ENCODE data around the gene ZNF333.
A peak's percentile ranks its signal among the peaks of the same experiment; 100 is the strongest.

ZNF333 gene

DNA sequence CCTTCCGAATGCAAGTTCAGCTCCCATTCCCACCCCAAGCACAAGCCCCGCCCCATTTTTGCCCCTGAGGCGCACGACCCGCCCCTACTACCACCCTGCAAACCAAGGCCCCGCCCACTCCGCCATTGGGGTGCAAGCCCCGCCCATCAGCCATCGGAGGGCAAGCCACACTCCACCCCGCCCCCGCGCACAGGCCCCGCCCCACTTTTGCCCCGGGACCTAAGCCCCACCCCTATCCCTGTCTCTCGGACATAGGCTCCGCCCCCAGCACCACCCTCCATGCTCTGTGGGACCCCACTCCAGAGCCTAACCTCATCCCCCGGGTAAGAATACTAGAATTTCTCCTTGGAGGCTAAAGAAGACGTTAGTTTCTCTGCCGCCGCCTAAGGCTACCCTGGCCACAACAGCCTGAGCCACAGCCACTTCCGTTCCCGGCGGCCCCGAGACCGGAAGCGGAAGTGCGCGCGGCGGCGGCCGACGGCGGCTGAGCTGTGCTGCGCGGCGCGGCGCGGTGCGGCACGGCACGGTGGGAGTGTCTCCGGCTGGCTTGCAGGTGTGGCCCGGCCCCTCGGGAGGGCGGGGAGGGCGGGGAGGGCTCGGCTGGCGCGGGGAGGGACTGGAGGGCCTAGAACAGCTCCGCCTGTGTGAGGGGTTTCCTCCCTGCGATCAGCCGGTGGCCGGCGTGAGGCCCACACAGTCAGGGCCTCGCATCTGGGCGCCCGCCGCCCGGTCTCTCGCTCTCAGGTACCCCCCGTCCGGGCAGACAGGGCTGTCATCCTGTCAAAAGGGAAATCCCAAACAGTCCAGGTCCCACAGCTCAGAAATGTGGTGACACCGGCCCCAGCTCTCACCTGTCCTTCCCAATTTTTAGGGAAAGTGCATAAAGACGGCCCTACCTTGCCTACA lies at the start of gene ZNF333:
Gene ZNF333 (plus strand): TSS at position 451 of the 906 bp plus-strand sequence. CDS start 3,444 bp downstream, outside the sequence.
- peak; percentile 79 to 94 for DNase-seq

DNA sequence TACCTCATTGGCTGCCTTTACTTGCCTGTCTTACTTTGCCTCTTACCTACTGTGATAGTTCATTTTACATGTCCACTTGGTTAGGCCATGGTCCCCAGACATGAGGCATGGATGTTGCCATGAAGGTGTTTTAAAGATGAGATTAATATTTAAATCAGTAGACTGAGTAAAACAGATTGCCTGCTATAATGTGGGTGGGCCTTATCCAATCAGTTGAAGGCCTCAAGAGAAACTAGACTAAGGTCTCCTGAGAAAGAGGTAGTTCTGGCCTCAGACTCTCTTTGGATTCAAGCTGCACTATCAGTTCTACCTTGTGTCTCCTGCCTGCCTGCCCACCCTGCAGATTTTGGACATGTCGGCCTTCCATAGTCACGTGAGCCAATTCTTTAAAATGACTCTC lies 41.3 kb upstream of the ZNF333 start:
- DNase-seq, result no peak

DNA sequence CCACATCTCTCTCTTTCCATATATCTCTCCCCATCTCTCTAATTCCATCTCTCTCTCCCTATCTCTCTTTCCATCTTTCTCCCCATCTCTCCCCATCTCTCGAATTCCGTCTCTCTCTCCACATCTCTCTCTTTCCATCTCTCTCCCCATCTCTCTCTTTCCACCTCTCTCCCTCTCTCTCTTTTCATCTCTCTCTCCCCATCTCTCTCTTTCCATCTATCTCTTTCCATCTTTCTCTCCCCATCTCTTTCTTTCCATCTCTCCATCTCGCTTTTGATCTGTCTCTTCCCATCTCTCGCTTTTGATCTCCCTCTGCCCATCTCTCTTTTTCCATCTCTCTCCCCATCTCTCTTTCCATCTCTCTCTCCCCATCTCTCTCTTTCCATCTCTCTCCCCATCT lies 40.8 kb upstream of the ZNF333 start:
- DNase-seq, result no peak

DNA sequence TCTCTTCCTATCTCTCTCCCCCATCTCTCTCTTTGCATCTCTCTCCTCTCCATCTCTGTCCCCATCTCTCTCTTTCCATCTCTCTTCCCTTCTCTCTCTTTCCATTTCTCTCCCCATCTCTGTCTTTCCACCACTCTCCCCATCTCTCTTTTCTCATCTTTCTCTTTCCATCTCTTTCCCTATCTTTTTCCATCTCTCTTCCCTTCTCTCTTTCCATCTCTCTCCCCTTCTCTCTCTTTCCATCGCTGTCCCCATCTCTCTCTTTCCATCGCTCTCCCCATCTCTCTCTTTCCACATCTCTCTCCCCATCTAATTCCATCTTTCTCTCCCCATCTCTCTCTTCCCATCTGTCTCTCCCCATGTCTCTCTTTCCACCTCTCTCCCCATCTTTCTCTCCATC lies 39.7 kb upstream of the ZNF333 start:
- no peak for DNase-seq

DNA sequence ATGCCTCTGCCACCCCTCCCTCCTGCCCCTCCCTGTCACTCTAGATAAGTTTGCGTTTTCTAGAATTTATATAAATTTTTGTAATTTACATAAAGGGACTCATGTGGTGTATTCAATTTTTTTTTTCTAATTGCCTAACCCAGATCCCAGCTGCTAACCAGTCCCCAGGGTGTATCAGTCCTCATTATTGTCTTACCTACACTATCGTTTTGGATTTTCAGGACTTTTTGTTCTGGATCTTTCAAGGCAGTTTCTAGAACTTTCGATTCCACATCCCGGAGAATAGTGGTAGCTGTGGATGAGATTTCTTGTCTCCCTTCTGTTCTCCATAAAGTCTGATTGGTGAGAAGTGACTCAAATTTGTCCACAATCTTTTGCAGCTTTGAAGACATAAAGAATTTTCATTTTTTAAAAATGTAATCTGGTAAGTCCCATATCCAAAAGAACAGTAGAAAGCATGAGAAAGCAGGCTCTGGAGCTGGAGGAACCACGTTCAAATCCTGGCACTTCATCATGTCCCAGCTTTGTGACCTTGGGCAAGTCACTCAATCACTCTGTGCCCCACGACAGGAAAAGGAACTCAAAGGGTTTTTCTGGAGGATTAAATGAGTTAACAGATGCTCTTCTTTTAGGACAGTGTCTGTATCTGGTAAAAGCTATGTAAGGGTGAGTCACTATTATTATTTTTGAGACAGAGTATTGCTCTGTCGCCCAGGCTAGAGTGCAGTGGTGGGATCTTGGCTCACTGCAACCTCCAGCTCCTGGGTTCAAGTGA lies 34.9 kb upstream of the ZNF333 start:
- DNase-seq, result no peak

DNA sequence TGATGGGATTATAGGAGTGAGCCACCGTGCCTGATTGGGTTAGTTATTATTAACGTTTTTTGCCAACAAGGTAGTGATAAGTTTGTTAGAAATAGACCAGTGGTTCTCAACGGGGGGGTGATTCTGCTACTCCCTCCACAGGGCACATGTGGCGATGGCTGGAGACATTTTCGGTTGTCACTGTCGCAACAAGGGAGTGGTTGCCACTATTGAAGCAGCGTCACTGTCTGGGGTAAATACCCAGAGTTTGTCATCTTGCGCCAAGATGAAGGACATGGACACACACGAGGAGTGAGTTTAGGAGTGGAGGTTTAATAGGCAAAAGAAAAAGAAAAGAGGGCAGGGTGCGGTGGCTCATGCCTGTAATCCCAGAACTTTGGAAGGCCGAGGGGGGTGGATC lies 34.1 kb upstream of the ZNF333 start:
- DNase-seq, result no peak

DNA sequence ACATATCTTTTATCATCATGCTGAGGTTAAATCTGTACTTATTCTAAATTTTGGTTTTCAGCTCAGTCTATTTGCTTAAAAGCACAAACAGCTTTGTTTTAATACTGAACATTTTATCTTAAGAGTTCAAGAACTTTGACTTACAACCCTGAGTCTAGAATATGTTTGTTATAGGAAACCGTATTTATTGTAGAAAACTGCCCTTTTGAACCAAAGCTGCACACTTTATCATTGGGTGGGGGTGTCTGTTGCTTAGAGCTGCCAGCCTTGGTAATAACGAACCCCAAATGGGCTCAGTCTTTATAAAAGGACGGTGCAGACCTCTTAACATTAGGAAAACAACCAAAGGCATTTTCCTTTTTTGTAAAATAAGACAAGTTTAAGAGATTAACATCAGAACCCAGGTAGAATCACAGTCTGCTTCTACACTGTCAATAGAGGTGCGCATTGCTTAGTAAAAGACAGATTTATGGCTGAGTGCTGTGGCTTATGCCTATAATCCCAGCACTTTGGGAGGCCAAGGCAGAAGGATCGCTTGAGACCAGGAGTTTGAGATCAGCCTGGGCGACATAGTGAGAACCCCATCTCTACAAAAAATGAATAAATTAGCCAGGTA lies 29.9 kb upstream of the ZNF333 start:
- no peak for DNase-seq

DNA sequence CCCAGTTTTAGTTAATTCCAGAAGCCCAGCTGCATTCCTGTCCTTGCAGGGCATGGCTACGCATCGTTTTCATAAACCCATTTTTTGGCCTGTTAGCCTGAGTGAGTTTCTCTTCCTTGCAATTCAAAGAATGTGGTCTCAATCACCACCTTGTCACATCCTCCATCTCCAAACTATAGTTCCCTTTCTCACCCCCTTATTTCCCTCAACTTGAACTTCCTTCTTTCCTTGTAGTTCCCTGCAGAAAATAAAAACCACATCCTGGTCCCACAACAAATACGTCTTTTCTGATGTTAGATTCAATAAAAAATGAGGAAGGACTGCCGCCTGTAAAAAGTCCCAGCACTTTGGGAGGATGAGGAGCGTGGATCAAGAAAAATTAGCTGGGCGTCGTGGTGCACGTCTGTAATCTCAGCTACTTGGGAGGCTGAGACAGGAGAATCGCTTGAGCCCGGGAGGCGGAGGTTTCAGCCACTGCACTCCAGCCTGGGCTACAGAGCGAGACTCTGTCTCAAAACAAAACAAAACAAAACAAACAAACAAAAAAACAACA lies 28.4 kb upstream of the ZNF333 start:
- no peak for DNase-seq

DNA sequence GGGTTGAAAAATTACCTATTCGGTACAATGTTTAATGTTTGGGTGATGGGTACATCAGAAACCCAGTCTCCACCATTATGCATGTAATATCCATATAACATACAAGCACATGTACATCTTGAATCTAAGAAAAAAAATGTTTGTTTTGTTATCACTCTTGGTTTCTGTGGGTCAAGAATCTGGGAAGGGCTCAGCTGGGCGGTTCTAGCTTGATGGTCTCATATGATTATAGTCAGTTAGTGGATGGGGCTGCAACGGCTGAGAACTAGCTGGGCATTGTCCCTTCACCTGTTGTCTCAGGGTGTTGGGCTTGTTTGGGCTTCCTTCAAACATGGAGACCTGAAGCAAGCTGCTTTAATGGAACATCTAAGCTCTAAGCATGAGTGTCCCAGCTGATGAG lies 19.9 kb upstream of the ZNF333 start:
- DNase-seq, result no peak

DNA sequence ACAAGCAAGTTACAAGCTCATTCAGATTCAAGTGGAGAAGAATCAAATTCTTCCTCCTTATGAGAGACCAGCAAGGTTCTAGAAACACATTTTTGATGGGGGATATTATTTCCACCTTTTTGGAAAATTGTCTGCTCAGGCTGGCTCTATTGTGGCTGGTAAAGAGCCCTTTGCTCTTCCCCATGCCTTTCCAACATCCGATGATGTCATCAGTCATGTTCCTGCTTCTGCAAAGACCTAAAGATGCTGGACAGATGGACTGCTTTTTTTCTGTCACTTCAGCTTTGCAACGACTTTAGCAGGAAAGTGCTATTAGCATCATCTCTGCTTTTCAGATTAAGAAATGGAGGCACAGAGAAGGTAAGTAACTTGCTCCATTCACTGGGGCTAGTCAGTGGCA lies 19.4 kb upstream of the ZNF333 start:
- DNase-seq, result no peak

DNA sequence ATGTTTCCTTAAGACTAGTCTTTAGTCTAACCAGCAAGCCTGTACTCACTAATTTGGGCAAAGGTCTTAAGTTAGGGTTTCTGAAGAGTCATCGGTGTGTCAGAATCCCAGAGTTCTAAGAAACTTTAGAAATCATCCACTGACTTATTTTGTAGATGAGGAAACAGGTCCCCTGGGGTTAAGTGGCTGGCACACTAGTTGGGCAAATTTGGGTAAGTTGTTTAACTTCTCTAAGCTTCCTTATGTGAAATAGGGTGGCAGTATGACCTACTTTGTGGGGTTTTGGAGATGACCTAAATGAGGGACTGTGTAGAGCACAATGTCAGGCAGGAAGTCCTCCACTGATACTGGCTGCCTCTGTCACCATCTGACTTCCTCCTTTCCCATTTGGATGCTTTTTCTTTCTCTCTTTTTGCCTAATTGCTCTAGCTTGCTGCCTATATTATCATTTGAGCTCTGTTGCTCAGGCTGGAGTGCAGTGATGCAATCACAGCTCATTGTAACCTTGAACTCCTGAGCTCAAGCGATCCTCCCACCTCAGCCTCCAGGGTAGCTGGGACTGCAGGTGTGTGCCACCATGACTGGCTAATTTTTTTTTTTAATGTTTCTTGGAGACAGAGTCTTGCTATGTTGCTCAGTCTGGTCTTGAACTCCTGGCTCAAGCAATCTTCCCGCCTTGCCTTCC lies 17.5 kb upstream of the ZNF333 start:
- no peak for DNase-seq

DNA sequence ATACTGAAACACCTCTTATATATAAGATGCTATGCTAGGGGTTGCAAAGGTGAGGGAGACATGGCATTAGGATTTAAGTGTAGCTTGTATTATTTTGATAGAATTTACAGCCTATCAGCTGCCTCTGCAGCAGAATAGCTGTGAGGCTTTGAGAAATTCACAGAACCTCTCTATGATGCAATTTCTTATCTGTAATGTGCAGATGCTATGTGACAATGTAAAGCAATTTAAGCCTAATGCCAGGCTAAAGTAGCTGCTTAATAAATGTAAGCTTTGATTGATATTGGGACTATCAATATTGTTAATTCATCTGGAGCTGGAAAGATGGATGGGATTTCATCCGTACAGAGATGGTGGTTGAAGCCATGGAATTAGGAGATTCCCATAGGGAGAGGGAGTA lies 16.8 kb upstream of the ZNF333 start:
- DNase-seq, result no peak

DNA sequence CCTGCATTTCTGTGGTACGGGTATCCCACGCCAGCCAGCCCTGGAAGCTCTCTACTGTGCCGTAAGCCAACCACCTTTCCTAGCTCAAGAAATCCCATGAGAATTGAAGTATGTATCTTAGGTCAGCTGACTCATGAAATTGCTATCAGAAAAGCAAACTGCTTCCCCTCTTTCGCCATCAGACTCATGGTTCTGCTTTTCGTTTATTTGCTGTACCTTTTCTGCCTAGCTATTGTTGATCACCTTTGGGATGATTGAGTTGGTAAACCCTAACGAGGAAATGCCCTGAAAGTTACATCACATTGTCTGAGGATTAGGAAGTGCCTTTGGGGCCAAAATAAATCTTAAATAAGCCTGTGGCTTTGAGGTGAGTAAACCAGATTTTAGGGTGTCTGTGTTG lies 15.1 kb upstream of the ZNF333 start, which contains the start of gene ADGRE3:
Gene ADGRE3 (minus strand): TSS at position 81 of the 400 bp plus-strand sequence. CDS start 74 bp downstream, at position 7.
- no peak for DNase-seq

DNA sequence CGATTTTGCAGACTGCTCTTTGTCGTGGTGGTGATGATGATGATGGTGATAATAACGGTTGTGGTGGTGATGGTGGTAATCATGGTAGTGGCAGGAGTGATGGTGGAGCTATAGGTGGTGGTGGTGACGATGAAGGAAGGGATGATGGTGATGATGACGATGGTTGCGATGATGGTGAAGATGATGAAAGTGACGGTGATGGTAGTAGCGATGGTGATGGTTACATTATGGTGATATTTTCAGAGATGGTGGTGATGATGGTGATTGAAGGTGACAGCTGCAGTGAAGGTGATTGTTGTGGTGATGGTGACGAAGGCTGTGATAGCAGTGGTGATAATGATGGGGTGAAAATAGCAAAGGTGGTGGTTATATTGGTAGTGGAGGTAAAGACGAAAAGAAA lies 13.1 kb upstream of the ZNF333 start:
- no peak for DNase-seq

DNA sequence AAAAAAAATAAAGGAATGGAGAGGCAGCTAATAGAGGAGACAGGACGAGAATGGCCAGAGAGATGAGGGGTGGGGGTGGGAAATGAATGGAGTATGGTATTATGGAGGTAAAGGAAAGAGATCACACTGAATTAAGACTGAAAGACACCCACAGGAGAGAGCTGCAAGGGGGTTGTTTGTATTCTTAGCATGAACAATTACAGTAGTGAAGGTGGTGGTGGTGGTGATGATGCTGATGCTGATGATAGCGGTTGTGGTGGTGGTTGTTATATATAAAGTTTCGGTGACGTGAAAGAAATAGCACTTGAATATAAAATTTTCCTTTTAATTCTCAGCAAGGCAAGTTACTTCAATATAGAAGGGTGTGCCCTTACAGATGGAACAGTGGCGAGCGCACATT lies 12.4 kb upstream of the ZNF333 start:
- DNase-seq, result no peak

DNA sequence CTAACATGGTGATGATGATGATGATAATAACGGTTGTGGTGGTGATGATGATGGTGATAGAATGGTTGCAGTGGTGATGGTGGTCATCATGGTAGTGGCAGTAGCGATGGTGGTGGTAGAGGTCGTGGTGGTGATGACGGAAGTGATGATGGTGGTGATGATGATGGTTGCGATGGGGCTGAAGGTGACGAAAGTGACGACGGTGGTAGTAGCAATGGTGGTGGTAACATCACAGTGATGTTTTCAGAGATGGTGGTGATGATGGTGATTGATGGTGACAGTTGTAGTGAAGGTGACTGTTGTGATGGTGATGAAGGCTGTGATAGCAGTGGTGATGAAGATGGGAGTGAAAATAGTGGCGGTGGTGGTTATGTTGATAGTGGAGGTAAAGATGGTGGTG lies 11.6 kb upstream of the ZNF333 start:
- no peak for DNase-seq

DNA sequence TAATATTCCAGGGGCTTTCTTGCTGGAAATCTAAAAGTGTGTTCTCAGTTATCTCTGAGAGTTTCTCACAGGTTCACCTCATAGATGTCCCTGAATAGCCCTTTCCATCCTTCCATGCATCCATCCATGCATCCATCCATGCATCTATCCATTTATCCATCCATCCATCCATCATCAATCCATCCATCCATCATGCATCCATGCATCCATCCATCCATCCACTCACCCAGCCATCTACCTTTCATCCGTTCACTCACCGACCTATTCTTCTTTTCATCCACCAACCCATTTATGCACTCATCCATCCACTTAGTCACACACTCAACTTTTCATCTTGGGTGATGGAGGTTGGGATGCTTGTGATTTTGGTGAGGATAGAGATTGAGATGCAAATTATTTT lies 7.8 kb upstream of the ZNF333 start:
- DNase-seq, result no peak

DNA sequence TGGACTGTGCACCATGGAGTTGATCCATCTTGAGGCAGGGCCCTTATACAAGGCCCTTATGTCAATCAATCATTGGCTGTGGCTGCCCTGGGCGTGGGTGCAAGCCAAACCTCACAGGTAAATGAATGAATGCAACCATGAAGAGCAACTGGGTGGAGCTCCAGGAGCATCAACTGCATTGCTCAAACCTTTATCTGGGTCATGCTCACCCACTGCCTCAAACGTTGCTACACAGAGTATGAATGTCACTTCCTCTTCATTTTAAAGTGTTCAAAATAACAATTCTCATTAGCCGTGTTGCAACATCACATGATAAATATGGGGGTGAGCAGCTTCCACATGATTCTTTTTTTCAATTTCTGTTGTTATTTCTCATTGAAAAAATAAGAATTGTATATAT lies 6.4 kb upstream of the ZNF333 start:
- DNase-seq, result no peak

DNA sequence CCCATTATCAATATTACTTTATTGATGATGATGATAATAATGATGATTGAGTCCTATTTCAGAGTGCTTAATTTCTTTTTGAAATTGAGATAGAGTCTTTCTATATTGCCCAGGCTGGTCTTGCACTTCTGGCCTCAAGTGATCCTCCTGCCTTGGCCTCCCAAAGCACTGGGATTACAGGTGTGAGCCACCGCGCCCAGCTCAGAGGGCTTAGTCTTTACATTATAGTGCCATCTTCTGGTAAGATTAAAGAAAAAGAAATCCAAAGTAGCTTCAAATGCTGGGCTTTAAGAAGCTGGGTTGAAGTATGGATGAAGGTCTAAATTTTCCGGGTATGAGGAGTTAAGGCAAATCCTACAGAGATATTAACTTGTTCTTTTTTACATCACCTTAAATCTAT lies 3.4 kb upstream of the ZNF333 start:
- peak in 1 of 2 experiments; percentile 34 for DNase-seq

DNA sequence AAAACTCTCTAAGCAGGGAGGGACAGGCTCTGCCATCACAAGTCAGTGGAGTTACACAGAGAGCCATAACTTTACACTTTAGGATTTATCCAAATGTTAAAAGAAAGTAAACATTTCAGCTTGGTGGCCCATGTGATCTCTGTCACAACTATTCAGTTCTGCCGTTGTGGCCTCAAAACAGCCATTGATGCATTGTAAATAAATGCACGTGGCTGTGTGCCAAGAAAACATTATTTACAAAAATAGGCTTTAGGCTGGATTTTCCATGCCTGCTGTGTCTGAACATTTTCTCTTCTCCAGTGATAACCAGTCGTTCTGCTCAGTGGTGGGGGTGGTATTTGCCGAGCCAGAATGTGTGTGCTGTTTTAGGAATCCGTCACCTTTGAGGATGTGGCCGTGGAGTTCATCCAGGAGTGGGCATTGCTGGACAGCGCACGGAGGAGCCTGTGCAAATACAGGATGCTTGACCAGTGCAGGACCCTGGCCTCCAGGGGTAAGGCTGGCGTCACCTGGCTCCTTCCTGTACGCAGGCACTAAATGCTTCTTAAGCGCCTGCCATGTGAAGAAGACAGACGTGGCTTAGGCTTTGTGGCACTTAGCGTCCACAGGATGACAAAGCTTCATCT lies 4.9 kb downstream of the ZNF333 start:
- DNase-seq, result no peak

DNA sequence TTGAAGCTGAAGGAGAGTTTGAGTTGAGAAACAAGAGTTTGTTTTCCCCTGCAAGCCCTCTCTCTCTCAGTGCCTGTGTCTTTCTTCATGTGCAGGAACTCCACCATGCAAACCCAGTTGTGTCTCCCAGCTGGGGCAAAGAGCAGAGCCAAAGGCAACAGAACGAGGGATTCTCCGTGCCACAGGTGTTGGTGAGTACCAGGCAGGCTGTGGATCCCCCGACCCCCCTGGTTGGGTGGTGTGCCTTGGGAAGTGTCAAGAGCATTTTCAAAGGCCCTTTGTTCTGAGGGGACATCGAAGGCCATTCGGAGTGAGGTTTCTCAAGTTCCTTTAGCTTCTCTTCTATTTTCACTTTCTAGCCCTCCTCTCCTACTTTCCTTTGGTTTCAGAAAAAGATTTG lies 5.6 kb downstream of the ZNF333 start:
- no peak for DNase-seq

DNA sequence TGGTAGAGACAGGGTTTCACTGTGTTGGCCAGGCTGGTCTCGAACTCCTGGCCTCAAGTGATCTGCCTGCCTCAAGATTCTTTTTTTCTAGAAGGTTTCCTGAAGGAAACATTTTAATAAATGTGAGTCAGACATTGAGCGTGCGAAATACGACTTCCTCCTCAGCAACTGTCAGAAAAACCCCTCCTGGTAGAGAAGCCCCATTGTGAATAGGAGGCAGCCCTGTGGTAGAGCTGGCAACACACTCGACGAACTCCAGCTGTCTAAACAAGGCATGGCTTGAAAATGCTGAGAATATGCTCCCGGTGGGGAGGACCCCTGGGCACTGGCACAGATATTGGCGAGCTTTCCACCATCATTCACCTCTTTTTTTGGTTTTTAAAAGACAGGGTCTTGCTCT lies 9.8 kb downstream of the ZNF333 start:
- DNase-seq, result no peak
